GM19238 (cell line): ENCODE results near the gene CLIC5.

Experiments
- DNase-seq: peaks from one replicate; pipeline ENCODE4 v3.0.0; 2011; ENCODE audit warnings: low spot score; ENCODE audit not compliant: insufficient read length

Gene CLIC5

GRCh38 chr6:45997875-45998506 lies 17.7 kb downstream of the CLIC5 start:
- DNase-seq: no peak

- no peak for DNase-seq
These were observed 24.5 kb downstream of the CLIC5 start for GRCh38 chr6:45991189-45991588.

GRCh38 chr6:45990162-45990561 lies 25.5 kb downstream of the CLIC5 start:
- no peak for DNase-seq

- DNase-seq: no peak
These were observed 27.0 kb downstream of the CLIC5 start for GRCh38 chr6:45988635-45989034.

- DNase-seq: no peak
These were observed 27.8 kb downstream of the CLIC5 start for GRCh38 chr6:45987856-45988255.

- DNase-seq: no peak
These were observed 28.9 kb downstream of the CLIC5 start for GRCh38 chr6:45986746-45987274.

- no peak for DNase-seq
These were observed 30.8 kb downstream of the CLIC5 start for GRCh38 chr6:45984788-45985425.

- DNase-seq: no peak
These were observed 31.3 kb downstream of the CLIC5 start for GRCh38 chr6:45984347-45984746.

GRCh38 chr6:45983062-45983461 lies 32.6 kb downstream of the CLIC5 start:
- no peak for DNase-seq

GRCh38 chr6:45982280-45983036 lies 33.2 kb downstream of the CLIC5 start:
- DNase-seq: no peak

- no peak for DNase-seq
These were observed 34.6 kb downstream of the CLIC5 start for GRCh38 chr6:45981046-45981445.

GRCh38 chr6:45979311-45979710 lies 36.3 kb downstream of the CLIC5 start:
- DNase-seq: no peak

GRCh38 chr6:45974596-45974995 lies 41.1 kb downstream of the CLIC5 start:
- no peak for DNase-seq

- DNase-seq: no peak
These were observed 42.7 kb downstream of the CLIC5 start for GRCh38 chr6:45972795-45973503.

- no peak for DNase-seq
These were observed 44.4 kb downstream of the CLIC5 start for GRCh38 chr6:45971287-45971686.

GRCh38 chr6:45970326-45970725 lies 45.3 kb downstream of the CLIC5 start:
- DNase-seq: no peak

GRCh38 chr6:45969883-45970282 lies 45.8 kb downstream of the CLIC5 start:
- DNase-seq: no peak

- no peak for DNase-seq
These were observed 46.6 kb downstream of the CLIC5 start for GRCh38 chr6:45969026-45969425.

GRCh38 chr6:45967363-45967762 lies 48.3 kb downstream of the CLIC5 start:
- no peak for DNase-seq

GRCh38 chr6:45966797-45967196 lies 48.9 kb downstream of the CLIC5 start:
- no peak for DNase-seq

- DNase-seq: no peak
These were observed 49.3 kb downstream of the CLIC5 start for GRCh38 chr6:45966340-45966739.

- no peak for DNase-seq
These were observed 49.9 kb downstream of the CLIC5 start for GRCh38 chr6:45965792-45966191.
